ENCODE data around the gene KIF13A.

KIF13A gene

GRCh38 chr6:17842934-17843821 is 144.3 kb downstream of the KIF13A start:
- no peaks in the 10 kb centered on the region for H3K9me3 ChIP-seq
- no peak for DNase-seq
- no peak for TF ChIP-seq CTCF (IDR thresholded peaks at IDR 0.05; ENCODE audit: low read depth, low read length)
- H3K36me3 ChIP-seq = no peaks in the 10 kb centered on the region
- H3K4me1 ChIP-seq = no peaks in the 10 kb centered on the region
- no peaks in the 10 kb centered on the region; the same call in 1 of the 2 replicates for H3K27me3 ChIP-seq
- no peak overlapping the region for H3K4me3 ChIP-seq (ENCODE audit: low read depth, low read length)

- H3K27me3 ChIP-seq = no peaks in the 10 kb centered on the region; the same call in 1 of the 2 replicates
- H3K4me1 ChIP-seq = no peaks in the 10 kb centered on the region
- no peak for DNase-seq
- H3K36me3 ChIP-seq = no peaks in the 10 kb centered on the region
- no peak for TF ChIP-seq CTCF (IDR thresholded peaks at IDR 0.05; ENCODE audit: low read depth, low read length)
- no peaks in the 10 kb centered on the region for H3K9me3 ChIP-seq
- no peak overlapping the region for H3K4me3 ChIP-seq (ENCODE audit: low read depth, low read length)
These were observed 145.2 kb downstream of the KIF13A start for GRCh38 chr6:17842014-17842776.

DNA sequence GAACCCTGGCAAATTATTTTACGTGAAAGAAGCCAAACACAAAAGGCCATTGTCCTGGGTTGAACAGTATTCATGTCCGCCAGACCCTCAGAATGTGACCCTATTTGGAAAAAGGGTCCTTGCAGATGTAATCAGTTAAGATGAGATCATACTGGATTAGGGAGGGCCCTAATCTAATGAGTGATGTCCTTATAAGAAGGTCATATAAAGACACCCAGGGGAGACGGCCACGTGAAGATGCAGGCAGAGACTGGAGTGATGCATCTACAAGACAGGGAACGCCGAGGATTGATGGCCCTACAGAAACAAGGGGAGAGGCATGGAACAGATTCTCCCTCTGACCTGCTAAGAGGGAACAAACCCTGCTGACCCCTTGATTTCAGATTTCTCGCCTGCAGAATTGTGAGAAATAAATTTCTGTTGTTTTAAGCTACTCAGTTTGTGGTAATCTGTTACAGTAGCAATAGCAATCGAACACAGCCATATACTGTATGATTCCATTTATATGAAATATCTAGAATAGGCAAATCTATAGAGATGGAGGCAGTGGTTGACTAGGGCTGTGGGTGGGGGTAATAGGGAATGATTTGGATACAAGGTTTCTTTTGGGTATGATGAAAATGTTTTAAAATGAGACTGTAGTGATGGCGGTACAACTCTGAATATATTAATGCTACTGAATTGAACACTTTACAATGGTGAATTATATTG is 147.8 kb downstream of the KIF13A start:
- no peak for TF ChIP-seq CTCF (IDR thresholded peaks at IDR 0.05; ENCODE audit: low read depth, low read length)
- Histone ChIP-seq H3K4me1 (no peaks in the 10 kb centered on the region), H3K4me3 (ENCODE audit: low read depth, low read length) (no peak overlapping the region), H3K36me3 (no peaks in the 10 kb centered on the region), H3K9me3 (no peaks in the 10 kb centered on the region), H3K27me3 (no peaks in the 10 kb centered on the region; the same call in 1 of the 2 replicates)
- no peak for DNase-seq

- H3K36me3 ChIP-seq = no peaks in the 10 kb centered on the region
- TF ChIP-seq CTCF (IDR thresholded peaks at IDR 0.05; ENCODE audit: low read depth, low read length) = no peak
- H3K4me1 ChIP-seq = no peaks in the 10 kb centered on the region
- no peaks in the 10 kb centered on the region for H3K9me3 ChIP-seq
- no peaks in the 10 kb centered on the region for H3K27me3 ChIP-seq
- H3K4me3 ChIP-seq (ENCODE audit: low read depth, low read length) = no peak overlapping the region
- no peak for DNase-seq
These were observed 151.1 kb downstream of the KIF13A start for GRCh38 chr6:17836293-17836692.

GRCh38 chr6:17835784-17836183 is 151.7 kb downstream of the KIF13A start:
- H3K4me1 ChIP-seq = no peaks in the 10 kb centered on the region
- H3K36me3 ChIP-seq = no peaks in the 10 kb centered on the region
- no peak overlapping the region for H3K4me3 ChIP-seq (ENCODE audit: low read depth, low read length)
- no peak for DNase-seq
- no peak for TF ChIP-seq CTCF (IDR thresholded peaks at IDR 0.05; ENCODE audit: low read depth, low read length)
- no peaks in the 10 kb centered on the region for H3K9me3 ChIP-seq
- H3K27me3 ChIP-seq = no peaks in the 10 kb centered on the region
